DOHH2 (cell line): ENCODE results near the gene R3HDML.

Experiments
- CTCF ChIP-seq: fragments of 200-600 bp; sonication (generic); IDR thresholded peaks from one replicate; pipeline ENCODE4 v1.5.1; 2014; ENCODE audit warnings: antibody characterized with exemption, mild to moderate bottlenecking, low read depth, low read length; ENCODE audit not compliant: poor library complexity, severe bottlenecking
- EZH2phosphoT487 ChIP-seq: fragments of 200-600 bp; sonication (generic); IDR thresholded peaks from 2 replicates; pipeline ENCODE4 v1.6.1; 2017; ENCODE audit warnings: borderline replicate concordance, mild to moderate bottlenecking, antibody characterized with exemption, low read length, moderate library complexity, mixed read lengths

DNA sequence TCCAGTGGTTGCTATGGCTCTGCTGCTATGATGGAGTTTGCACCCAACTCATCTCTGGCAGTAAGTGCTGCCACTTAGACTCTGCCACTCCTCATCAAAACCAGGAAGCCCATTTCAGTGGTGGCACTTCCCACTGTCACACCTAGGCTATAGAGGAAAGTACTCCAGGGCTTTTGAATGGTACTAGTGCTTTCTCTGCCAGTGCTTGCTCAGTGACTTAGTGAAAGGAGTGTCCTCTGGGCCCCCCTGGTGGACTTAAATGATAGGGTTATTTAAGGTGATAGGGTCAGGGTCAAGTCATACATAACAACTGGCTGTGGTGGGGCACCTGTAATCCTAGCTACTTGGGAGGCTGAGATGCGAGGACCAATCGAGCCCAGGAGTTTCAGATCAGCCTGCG lies 48.6 kb upstream of the R3HDML start:
- TF ChIP-seq CTCF (no peak), EZH2phosphoT487 (no peak)
